HG03196 (cell line): ENCODE measurements around the gene SP140L.
"Not testable (repeated sequence)": the region's sequence is repeated elsewhere in the genome, so short reads cannot be mapped to it uniquely, and the experiment has no call there.

Source experiments
- ATAC-seq: cut with Tn5 transposase; IDR thresholded peaks from one replicate; pipeline ENCODE4 v1.9.1; 2021; ENCODE audit not compliant: unreplicated experiment

Gene SP140L

DNA sequence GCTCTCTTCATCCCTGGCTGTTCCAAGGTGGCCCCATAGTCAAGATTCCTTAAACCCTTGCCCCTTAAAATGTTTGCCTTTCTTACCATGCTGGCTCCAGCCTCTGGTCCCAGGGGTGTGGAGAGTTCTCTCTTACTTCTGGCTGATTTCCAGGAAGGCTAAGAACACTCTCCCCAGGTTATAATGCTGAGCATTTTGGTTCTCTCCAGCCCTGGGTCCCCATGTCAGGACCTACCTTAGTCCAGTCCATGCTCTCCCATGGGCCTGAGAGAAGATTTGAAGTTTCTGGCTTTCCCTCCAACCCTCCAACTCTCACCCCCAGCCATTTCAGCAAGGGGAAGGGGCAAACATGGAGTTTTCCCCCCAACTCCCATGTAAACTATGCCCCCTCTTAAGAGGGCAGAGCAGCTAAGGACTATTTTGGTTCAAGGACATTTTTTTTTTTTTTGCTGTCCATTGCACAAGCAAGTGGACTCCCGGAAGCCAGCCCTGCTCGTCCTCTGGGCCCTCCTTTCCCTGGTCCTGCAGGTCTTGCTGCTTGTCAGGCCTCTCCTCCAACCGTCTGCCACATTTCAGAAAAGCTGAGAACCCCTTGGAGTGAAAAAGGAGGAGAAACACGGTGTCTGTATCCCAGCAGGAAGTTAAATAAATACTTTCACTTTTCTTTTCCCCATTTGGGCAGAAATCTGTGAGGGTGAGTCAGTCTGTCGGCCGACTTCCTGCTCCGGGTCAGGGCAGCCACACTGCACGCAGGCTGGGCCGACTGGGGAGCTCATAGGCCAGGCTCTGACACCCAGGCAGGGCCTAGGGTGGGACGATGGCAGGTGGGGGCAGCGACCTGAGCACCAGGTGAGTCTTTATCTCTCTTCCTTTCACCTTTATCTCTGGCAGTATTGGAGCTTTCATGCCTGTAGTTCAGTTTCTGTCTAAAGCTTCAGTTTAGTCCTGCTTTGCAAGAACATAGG, at the start of gene SP140L:
Gene SP140L (plus strand): TSS at position 741 of the 965 bp plus-strand sequence. CDS start 77 bp downstream, at position 818.
- peak; percentile 94 for ATAC-seq

DNA sequence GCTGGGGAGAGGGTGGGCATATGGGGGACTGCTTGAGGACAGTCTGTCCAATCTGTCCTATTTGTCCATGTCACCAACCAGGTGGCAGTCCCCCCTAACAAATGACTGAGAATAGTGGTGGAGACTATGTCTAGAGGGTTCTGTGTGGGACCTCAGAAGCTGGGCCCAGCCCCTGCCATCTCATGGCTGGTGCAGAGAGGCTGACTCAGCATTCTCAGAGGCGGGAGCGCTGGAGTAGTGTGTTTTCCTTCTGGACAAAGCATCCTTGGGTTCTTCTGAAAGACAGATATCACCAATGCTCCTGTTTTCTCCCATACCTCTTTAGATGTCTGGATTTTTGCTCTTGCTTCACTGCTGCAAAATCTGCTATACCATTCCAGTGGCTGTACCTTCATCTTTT, 44.1 kb upstream of the SP140L start:
- no peak for ATAC-seq

DNA sequence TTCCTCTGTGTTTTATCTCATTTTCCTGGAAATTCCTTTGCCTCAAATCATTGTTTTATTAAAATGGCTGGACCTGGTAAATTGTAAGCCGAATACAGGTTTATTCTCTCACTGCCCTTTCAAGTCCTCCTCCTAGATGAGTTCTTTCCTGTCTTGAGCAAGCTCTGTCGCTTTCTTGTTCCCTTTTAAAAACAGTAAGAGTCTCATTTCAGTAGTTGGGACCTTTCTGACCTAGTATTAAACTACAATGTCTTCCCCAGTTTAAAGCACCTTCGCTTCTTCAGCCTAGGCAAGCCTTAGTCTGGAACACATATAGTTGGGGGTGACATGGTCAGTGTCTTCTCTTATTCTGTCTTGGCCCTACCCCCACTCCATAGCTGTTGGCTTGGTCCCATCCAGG, 40.9 kb upstream of the SP140L start:
- ATAC-seq = no peak

GRCh38 chr2:230289311-230289710, 37.7 kb upstream of the SP140L start:
- ATAC-seq = not testable (repeated sequence)

DNA sequence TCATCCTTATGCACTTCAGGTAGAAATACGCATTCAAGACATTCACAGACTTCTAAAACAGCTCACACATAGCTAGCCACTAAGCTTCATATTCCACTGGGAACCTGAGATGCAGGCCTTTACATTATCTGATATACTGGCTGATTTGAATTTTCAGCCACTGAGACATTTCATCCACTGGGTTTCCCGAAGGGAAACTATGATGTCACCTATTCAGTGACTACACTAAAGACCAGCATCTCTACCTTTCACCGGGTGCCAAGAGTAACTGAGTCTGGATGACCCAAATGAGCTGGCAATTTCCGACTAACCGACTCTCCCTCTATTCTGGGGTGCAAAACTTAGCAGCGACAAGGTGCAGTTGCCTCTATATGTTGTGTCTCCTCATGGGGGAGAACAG, 31.8 kb upstream of the SP140L start:
- ATAC-seq = no peak

GRCh38 chr2:230296917-230297316, 30.1 kb upstream of the SP140L start:
- no peak for ATAC-seq

- no peak for ATAC-seq
These were observed 27.4 kb upstream of the SP140L start for GRCh38 chr2:230299618-230300017.

DNA sequence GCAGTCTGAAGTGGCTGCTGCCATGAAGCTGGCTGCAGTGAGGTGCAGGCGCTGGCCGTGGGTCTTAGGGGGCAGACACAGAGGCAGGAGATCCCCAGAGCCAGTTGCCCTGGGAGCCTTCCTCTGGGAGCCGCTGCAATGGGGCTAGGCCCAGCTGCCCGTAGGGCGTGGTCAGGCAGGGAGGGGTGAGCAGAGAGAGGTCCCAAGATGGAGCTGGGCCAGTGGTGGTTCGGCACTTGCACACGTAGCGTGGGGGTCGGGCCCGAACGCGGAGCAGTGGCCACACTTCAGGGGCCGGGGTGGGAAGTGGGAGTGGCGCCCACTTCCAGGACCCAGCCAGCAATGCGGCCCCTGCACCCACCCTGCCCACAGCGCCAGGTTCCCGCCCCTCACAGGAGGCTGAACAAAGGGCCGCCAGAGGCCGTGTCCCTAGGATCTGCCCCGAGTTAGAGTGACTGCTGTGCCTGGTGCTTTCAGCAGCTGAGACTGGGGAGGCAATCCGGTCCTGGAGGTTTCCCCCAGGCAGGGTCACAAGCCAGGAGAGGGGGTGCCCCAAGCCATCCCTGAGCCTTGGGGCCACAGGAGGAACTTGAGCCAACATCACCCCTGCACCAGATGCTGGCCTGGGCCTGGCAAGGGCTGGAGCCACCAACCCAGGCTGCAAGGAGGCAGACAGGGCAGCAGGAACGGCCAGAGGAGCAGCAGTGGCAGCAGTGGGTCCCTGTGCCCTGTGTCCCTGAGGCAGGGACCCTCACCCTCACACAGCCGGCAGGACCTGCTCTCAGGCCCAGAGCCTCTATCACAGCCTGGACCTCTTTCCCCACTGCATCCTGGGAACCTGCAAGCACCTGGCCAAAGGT, 21.3 kb upstream of the SP140L start:
- no peak for ATAC-seq

GRCh38 chr2:230306474-230306873, 20.5 kb upstream of the SP140L start:
- ATAC-seq = no peak

GRCh38 chr2:230307485-230307884, 19.5 kb upstream of the SP140L start:
- ATAC-seq = no peak

- ATAC-seq = no peak
These were observed 18.5 kb upstream of the SP140L start for GRCh38 chr2:230308402-230309000.

- not testable (repeated sequence) for ATAC-seq
These were observed 16.2 kb upstream of the SP140L start for GRCh38 chr2:230310792-230311191.

- ATAC-seq = not testable (repeated sequence)
These were observed 15.4 kb upstream of the SP140L start for GRCh38 chr2:230311634-230312033.

- no peak for ATAC-seq
These were observed 14.4 kb upstream of the SP140L start for GRCh38 chr2:230312638-230313037.

DNA sequence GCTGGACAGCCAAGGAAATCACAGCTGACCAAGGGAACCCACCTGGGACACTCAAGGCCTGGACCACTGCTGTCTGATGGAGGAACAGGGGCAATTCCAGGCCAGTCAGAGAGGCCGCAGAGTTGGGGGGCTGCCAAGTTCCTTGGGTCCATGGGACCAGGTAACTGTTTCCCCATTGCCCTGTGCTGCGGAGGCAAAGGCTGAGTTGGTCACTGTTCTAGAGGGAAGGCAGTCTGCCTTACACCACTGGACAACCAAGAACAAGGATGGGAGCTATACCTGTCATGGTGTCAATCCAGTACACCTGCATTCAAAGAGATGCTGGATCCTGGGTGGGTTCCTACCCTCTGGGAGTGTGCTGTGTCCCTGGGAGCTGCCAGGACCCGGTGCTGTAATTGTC, 9.6 kb upstream of the SP140L start:
- no peak for ATAC-seq

DNA sequence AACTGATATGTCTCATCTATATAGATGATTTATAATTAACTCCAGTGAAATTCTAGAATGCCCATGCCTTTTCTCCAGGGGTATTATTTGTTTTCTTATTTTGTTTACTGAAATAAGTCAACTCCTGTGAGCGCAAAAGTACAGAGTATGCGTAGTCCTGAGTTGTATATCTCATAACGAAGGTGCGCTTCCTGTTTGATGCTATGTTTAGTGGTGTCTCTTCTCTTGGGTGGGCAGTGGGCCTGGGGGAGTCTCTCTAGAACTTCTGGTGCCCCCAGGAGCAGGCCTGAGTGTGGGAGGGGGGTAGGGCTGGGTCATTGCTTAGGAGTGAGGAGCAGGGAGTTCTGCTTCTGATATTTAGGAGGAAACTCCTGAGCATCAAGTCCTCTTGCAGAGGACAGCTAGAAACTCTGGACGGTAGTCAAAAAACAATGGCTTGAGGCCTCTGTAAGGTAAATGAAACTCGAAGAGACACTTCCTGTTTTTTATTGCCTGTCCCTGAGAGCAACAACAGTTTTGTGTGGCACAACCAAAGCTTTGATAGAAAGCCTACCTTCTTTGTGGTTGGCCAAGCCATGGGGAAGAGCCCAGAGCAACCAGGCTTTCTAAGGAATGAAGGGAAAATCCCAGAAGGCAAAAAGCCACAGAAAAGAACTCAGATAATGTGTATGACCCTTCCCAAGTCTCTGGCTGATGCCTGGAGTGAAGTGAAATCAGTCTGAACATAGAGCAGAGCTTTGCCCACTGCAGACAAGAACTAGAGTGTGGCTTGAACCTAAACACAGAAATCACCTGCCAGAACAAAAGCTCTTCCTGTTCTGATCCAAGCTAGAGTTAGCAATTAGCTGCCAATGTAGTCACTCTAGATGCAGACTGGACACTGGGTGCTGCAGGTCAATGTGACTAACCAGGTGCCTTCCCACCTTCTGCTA, 8.5 kb upstream of the SP140L start:
- ATAC-seq = no peak

GRCh38 chr2:230319211-230319862, 7.7 kb upstream of the SP140L start:
- ATAC-seq = peak; percentile 92

- ATAC-seq = no peak
These were observed 6.0 kb upstream of the SP140L start for GRCh38 chr2:230321031-230321430.

DNA sequence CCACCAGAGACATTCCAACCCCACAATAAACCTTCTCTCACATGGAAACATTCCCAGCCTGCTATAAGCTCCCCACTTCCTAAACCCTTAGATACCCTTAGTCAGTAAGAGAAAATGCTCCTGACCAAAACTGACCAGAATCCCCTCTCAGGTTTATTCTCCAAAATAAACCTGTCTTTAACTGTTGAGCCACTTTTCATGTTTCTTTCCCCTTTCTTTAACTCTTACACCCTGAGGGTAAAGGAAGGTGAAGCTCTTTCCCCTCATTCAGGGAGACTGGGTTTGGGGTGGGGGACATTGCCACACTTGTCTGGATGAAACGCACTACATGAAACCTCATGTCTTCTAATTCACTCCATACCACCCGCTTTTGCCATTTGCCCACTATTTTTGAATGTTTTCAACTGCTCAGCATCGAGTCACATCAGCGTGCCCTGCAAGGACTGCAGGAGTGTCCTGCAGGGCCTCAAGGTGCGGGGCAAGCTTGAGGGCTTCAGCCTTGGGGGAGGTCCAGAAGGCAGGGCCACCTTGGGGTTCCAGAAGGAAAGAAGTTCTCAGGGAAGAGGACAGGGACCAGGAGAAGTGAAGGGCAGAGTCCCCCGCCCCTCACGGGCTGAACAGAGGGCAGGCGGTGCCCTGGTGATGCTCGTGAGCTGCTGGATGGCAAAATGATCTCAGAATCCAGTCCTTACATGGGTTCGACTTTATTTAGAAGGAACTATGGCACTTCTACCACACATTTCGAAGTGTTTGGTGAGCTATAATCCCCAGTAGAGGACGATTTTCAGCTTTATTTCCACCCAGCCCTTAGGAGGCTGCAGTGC, 4.2 kb upstream of the SP140L start:
- no peak for ATAC-seq
